Muscle layer of duodenum (tissue), 2 donors: Measurements from ENCODE around the gene C4orf51.
"Not testable (repeated sequence)": the region's sequence is repeated elsewhere in the genome, so short reads cannot be mapped to it uniquely, and the experiment has no call there.

Experiments used
- H3K27ac ChIP-seq: one replicate; pipeline ENCODE4 v1.7.0; 2013; ENCODE audit warnings: mild to moderate bottlenecking, low read length
- H3K27me3 ChIP-seq: one replicate; pipeline ENCODE4 v1.7.0; 2013; ENCODE audit warnings: low read depth, mild to moderate bottlenecking, control low read depth, low read length
- H3K36me3 ChIP-seq, 2 donors: one replicate each; pipeline ENCODE4 v1.7.0; 2013; ENCODE audit warnings: low read length in 2 of 2, control low read depth in 1 of 2, mild to moderate bottlenecking in 1 of 2; ENCODE audit not compliant: insufficient read depth in 2 of 2, control insufficient read depth in 1 of 2
- H3K4me1 ChIP-seq, 2 donors: one replicate each; pipeline ENCODE4 v1.7.0; 2013; ENCODE audit warnings: low read length in 2 of 2, mild to moderate bottlenecking in 2 of 2, control low read depth in 1 of 2, moderate library complexity in 1 of 2; ENCODE audit not compliant: insufficient read depth in 2 of 2, control insufficient read depth in 1 of 2
- H3K4me3 ChIP-seq, 2 donors: one replicate each; pipeline ENCODE4 v1.7.0; 2013; ENCODE audit warnings: low read length in 2 of 2, low read depth in 1 of 2, mild to moderate bottlenecking in 1 of 2
- H3K9me3 ChIP-seq, 2 donors: one replicate each; pipeline ENCODE4 v1.7.0; 2013; ENCODE audit warnings: low read length in 2 of 2, control low read depth in 1 of 2, mild to moderate bottlenecking in 1 of 2; ENCODE audit not compliant: control insufficient read depth in 1 of 2
- donor health status: healthy.

The C4orf51 gene

DNA sequence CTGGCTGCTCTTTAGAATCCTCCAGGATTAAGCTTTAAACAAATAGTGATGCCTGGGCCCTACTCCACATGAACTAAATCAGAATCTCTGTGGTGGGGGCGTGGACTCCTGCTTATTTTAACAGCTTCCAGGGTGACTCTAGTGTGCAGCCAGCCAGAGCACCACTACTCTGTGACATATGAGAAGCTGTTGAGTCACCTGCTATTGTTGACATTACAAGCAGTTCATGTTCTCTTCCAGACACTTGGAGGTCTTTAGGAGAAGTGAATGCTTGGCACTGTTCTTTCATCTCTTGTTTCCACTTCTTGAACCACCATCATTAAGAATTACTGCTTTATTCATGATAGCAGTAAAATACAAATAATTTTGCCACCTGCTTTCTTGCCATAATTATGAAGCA lies 426 bp upstream of the C4orf51 start:
- peaks cover 0 to 10% of the 10 kb centered on the region in 2 donors for H3K4me1 ChIP-seq
- H3K27me3 ChIP-seq: no peaks in the 10 kb centered on the region
- H3K4me3 ChIP-seq: no peak overlapping the region
- H3K36me3 ChIP-seq: no peaks in the 10 kb centered on the region
- H3K27ac ChIP-seq: peak overlapping the region; percentile 58
- no peaks in the 10 kb centered on the region for H3K9me3 ChIP-seq

DNA sequence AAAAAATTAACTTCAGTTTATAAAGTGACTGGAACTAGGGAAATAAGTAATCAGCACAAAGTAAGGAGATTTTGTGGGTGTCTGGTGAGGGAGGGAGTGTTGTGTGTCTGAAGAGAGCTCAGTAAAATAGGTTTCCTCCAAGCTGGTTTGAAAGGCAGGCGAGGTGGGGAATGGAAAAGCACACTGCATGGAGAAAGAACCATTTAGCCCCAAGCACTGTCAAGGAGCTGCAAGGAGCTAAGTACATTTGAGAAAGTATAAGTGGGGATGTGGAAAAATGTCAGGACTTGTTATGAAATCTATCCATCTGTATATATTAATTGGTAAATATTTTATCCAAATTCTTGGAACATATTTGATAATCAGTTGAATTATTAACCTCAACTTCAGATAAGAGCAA lies 956 bp downstream of the C4orf51 start:
- H3K4me3 ChIP-seq: no peak overlapping the region
- H3K9me3 ChIP-seq: no peaks in the 10 kb centered on the region
- no peaks in the 10 kb centered on the region for H3K36me3 ChIP-seq
- H3K4me1 ChIP-seq: peaks cover 0 to 10% of the 10 kb centered on the region in 2 donors
- peak overlapping the region; percentile 56 for H3K27ac ChIP-seq
- H3K27me3 ChIP-seq: no peaks in the 10 kb centered on the region

DNA sequence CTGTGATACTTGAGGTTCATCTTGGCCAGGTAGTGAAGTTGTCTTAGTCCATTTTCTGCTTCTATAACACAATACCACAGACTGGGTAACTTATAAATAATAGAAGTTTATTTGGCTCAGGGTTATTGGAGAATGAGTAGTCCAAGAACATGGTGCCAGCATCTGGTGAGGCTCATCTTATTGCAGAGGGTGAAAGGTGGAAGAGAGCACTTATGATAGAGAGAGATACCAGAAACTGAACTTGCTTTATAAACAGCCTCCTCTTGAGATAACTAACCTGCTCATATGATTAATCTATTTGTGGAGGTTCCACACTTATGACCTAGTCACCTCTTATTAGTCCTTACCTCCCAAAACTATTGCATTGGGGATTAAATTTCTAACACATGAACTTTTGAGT lies 1.6 kb downstream of the C4orf51 start:
- H3K27me3 ChIP-seq: no peaks in the 10 kb centered on the region
- H3K9me3 ChIP-seq: no peaks in the 10 kb centered on the region
- H3K4me1 ChIP-seq: peaks cover 0 to 10% of the 10 kb centered on the region in 2 donors
- no peaks in the 10 kb centered on the region for H3K36me3 ChIP-seq
- H3K4me3 ChIP-seq: no peak overlapping the region
- H3K27ac ChIP-seq: no peak overlapping the region

DNA sequence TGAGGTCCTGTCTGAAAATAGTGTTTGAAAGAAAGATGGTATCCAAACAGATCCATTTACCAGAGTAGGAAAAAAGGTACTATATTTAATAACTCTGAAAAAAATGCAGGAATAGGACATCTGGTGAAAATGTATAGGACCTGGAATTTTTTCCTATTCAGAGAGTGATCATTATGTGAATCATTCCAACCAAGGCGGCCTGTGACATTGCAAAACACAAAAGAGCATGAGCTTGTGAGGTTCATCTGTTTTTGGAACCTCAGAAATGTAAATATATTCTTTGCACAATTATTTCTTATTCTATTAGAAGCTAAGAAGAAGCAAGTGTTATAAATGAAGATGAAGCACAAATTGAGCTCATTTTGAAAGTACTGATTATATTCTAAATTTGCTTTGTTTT lies 2.0 kb downstream of the C4orf51 start:
- H3K4me1 ChIP-seq: peaks cover 0 to 10% of the 10 kb centered on the region in 2 donors
- H3K27ac ChIP-seq: no peak overlapping the region
- H3K27me3 ChIP-seq: no peaks in the 10 kb centered on the region
- no peaks in the 10 kb centered on the region for H3K9me3 ChIP-seq
- no peaks in the 10 kb centered on the region for H3K36me3 ChIP-seq
- H3K4me3 ChIP-seq: no peak overlapping the region

DNA sequence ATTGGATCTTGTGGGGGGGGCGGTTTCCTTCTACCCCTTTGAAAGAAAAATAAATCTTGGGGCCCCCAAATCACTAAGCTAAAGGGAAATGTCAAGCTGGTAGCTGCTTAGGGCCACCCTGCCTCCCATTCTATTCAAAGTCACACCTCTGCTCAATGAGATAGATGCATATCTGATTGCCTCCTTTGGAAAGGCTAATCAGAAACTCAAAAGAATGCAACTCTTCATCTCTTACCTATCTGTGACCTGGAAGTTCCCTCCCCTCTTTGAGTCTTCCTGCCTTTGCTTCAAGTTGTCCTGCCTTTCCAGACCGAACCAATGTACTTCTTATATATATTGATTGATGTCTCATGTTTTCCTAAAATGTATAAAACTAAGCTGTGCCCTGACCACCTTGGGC lies 7.0 kb downstream of the C4orf51 start:
- H3K27me3 ChIP-seq: no peaks in the 10 kb centered on the region
- H3K9me3 ChIP-seq: no peaks in the 10 kb centered on the region
- H3K4me1 ChIP-seq: no peaks in the 10 kb centered on the region
- H3K36me3 ChIP-seq: no peaks in the 10 kb centered on the region
- no peak overlapping the region for H3K4me3 ChIP-seq
- no peak overlapping the region for H3K27ac ChIP-seq

DNA sequence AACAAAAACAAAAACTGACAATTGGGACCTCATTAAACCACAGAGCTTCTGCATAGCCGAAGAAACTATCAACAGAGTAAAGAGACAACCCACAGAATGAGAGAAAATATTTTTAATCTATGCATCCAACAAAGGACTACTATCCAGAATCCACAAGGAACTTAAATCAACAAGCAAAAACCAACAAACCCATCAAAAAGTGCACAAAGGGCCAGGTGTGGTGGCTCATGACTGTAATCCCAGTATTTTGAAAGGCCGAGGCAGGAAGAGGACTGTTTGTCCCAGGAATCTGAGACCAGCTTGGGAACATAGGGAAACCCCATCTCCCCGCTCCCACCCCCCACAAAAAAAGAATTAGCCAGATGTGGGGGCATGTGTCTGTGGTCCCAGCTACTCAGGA lies 10.7 kb downstream of the C4orf51 start:
- no peaks in the 10 kb centered on the region for H3K4me1 ChIP-seq
- H3K27me3 ChIP-seq: no peaks in the 10 kb centered on the region
- H3K36me3 ChIP-seq: no peaks in the 10 kb centered on the region
- no peak overlapping the region for H3K4me3 ChIP-seq
- H3K27ac ChIP-seq: no peak overlapping the region
- H3K9me3 ChIP-seq: no peaks in the 10 kb centered on the region

DNA sequence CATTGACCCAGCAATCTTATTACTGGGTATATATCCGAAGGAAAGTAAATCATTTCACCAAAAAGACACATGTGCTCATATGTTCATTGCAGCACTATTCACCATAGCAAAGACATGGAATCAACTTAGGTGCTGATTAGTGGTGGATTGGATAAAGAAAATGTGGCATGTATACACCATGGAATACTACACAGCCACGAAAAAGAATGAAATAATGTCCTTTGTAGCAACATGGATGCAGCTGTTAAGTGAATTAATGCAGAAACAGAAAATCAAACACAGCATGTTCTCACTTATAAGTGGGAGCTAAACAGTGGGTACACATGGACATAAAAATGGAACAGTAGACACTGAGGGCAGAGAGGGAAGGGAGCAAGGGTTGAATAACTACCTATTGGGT lies 11.5 kb downstream of the C4orf51 start:
- not testable (repeated sequence) for H3K27me3 ChIP-seq, H3K27ac ChIP-seq, H3K36me3 ChIP-seq, H3K4me3 ChIP-seq, H3K4me1 ChIP-seq, H3K9me3 ChIP-seq

DNA sequence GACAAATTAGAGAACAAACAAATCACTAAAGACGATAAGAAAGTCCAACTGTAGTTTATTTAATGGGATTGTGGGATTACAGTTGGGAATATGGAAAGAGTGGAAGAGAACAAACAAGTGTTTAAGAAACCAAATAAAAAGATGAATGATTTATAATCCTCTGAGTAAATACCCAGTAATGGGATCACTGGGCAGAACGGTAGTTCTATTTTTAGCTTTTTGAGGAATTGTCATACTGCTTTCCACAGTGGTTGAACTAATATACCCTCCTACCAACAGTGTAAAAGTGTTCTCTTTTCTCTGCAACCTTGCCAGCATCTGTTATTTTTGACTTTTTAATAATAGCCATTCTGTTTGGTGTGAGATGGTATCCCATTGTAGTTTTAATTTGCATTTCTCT lies 15.0 kb downstream of the C4orf51 start:
- H3K4me1 ChIP-seq: no peaks in the 10 kb centered on the region
- H3K4me3 ChIP-seq: no peak overlapping the region
- no peaks in the 10 kb centered on the region for H3K27me3 ChIP-seq

DNA sequence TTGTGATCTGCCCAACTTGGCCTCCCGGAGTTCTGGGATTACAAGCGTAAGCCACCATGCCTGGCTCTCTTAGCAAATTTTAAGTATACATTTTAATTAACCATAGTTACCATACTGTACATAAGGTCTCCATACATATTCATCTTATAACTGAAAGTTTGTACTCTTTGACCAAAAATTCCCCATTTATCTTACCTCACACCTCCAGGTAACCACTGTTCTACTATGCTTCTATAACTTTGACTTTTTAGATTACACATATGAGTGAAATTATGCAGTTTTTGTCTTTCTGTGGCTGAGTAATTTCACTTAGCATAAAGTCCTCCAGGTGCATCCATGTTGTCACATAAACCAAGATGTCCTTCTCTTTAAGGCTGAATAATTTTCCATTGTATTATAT lies 17.4 kb downstream of the C4orf51 start:
- H3K27ac ChIP-seq: no peak overlapping the region
- H3K4me1 ChIP-seq: no peaks in the 10 kb centered on the region
- H3K36me3 ChIP-seq: no peaks in the 10 kb centered on the region
- H3K9me3 ChIP-seq: no peaks in the 10 kb centered on the region
- no peaks in the 10 kb centered on the region for H3K27me3 ChIP-seq
- H3K4me3 ChIP-seq: no peak overlapping the region

More for the DNA sequence above, 15.0 kb downstream of the C4orf51 start:
- Histone ChIP-seq H3K27ac (no peak overlapping the region), H3K9me3 (no peaks in the 10 kb centered on the region), H3K36me3 (no peaks in the 10 kb centered on the region)

DNA sequence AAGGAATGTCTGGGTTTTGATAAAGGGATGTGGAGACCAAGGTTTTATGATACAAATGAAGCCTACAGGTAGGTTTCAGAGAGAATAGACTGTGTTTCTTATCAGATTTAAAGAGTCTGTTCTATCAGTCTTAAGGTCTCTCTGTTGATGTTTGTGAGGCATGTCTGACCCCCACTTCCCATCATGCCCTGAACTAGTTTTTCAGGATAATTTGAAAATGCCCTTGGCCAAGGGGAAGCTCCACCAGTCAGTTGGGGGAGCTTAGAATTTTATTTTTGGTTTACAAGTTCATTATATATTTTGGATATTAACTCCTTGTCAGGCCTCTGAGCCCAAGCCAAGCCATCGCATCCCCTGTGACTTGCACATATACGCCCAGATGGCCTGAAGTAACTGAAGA lies 18.6 kb downstream of the C4orf51 start:
- H3K9me3 ChIP-seq: no peaks in the 10 kb centered on the region
- H3K27ac ChIP-seq: no peak overlapping the region
- no peaks in the 10 kb centered on the region for H3K4me1 ChIP-seq
- H3K4me3 ChIP-seq: no peak overlapping the region
- no peaks in the 10 kb centered on the region for H3K36me3 ChIP-seq
- H3K27me3 ChIP-seq: no peaks in the 10 kb centered on the region

DNA sequence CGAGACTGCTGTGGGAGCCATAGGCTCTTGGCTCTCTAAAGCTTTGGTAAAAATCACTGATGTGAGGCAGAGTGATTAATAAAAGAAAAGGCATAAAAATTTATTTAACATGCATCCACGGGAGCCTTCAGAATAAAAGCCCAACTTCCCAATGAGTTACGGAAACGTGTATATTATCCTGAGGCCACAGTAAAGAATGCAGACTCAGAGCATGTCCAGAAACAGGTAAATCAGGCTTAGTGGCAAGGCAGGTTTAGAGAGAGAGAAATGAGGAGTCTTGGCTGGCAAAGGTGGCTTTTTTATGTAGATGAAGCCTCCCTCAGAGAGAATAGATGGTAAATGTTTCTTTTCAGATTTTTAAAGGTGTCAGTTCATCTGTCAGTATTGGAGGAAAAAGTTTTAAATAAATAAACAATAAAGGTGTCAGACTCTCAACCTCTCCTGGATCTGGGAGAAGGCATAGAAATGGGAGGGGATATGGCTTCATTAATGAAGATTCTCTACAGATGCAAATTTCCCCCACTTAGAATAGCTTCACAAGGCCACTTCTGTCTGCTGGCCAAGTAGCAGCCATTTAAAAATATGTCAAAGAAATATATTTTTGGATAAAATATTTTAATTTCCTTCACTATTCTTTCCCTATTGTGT lies 24.0 kb downstream of the C4orf51 start:
- no peak overlapping the region for H3K27ac ChIP-seq
- no peaks in the 10 kb centered on the region for H3K4me1 ChIP-seq
- H3K36me3 ChIP-seq: no peaks in the 10 kb centered on the region
- H3K27me3 ChIP-seq: no peaks in the 10 kb centered on the region
- no peaks in the 10 kb centered on the region for H3K9me3 ChIP-seq
- H3K4me3 ChIP-seq: no peak overlapping the region

DNA sequence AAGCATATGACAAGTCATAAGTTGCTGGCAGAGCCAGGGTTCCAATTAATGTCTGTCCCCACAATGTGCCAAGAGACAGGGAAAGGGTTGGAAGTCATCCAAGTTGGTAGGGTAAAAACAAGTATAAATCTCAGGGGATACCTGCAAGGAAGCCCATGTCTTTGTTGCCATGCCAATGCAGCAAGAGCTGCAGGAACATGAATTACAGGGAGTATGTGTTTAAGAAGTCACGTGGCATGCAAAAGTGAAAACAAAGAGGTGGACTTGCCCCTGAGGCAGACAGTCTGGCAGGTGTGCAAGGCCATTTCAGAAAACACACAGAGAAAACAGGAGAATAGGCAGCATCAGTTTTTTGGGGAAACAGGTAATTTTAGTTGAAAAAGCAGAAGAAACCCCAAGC lies 29.4 kb downstream of the C4orf51 start:
- Histone ChIP-seq H3K4me3 (no peak overlapping the region), H3K36me3 (no peaks in the 10 kb centered on the region), H3K27ac (no peak overlapping the region), H3K4me1 (no peaks in the 10 kb centered on the region), H3K27me3 (no peaks in the 10 kb centered on the region), H3K9me3 (peaks cover 0 to 14% of the 10 kb centered on the region in 2 donors)
